ENCODE results near the gene THAP12.

Gene THAP12

DNA sequence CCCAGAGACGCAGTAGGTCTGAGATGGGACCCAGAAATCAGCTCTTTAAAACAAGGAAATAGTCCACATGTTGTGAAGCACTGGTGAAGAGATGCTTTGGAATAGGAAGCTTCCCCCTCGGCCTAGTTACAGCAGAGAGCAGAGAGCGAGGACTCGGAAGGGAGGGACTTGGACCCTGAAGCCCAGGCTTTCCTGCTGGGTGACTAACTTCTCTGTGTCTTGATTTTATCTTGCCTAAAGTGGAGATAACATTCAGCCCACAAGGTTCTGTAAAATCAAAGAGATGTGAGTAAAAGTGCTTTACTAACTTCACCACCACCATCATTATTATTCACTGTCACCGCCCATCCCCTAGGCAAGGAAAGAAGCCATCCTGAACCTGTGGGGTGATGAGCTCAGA lies 58.4 kb downstream of the THAP12 start:
- H4K12ac ChIP-seq (ENCODE audit: low read depth, low read length) = no peak overlapping the region
- H3K9ac ChIP-seq (ENCODE audit: low read length) = no peak overlapping the region
- no peak overlapping the region for H2BK5ac ChIP-seq (ENCODE audit: low read depth, low read length, poor library complexity)
- no peaks in the 10 kb centered on the region for H3K36me3 ChIP-seq (ENCODE audit: control insufficient read depth in 1 of 2, insufficient read depth in 2 of 2, low read length in 2 of 2)
- peak overlapping the region; percentile 48 for H3K4me2 ChIP-seq (ENCODE audit: low read length)
- peak overlapping the region; percentile 32 for H4K91ac ChIP-seq (ENCODE audit: low read depth, low read length)
- no peak overlapping the region for H3K4ac ChIP-seq (ENCODE audit: low read depth, low read length)
- peak; percentile 58 to 75 for DNase-seq
- no peak overlapping the region for H3K18ac ChIP-seq (ENCODE audit: low read length)
- H3K4me1 ChIP-seq (ENCODE audit: control insufficient read depth in 1 of 2, insufficient read depth in 2 of 2, low read length in 2 of 2) = peaks cover 8 to 11% of the 10 kb centered on the region in 2 experiments
- no peak overlapping the region for H3K14ac ChIP-seq (ENCODE audit: low read length)
- H3K4me3 ChIP-seq (ENCODE audit: low read depth, low read length) = no peak overlapping the region
- H3K27me3 ChIP-seq (ENCODE audit: insufficient read depth, low read length) = peaks cover 5% of the 10 kb centered on the region
- H2BK120ac ChIP-seq (ENCODE audit: insufficient read depth, low read length, poor library complexity) = no peak overlapping the region
- H2BK12ac ChIP-seq (ENCODE audit: low read length) = no peak overlapping the region
- H3K23ac ChIP-seq (ENCODE audit: low read length) = no peak overlapping the region
- H4K8ac ChIP-seq (ENCODE audit: low read depth, low read length) = peak overlapping the region; percentile 61
- no peaks in the 10 kb centered on the region for H3K9me3 ChIP-seq (ENCODE audit: insufficient read depth, low read depth, low read length)
- no peaks in the 10 kb centered on the region for H3K79me2 ChIP-seq (ENCODE audit: control insufficient read depth, insufficient read depth, low read length, poor library complexity)
- no CpG with 5 or more reads among the region's 5 CpGs for WGBS (ENCODE audit: extremely low coverage, insufficient coverage, insufficient read length)
- H3K79me1 ChIP-seq (ENCODE audit: low read length) = peaks cover 5% of the 10 kb centered on the region
- H3K27ac ChIP-seq (ENCODE audit: low read depth, low read length) = no peak overlapping the region
- no peak overlapping the region for H2AFZ ChIP-seq (ENCODE audit: insufficient read depth, low read length, poor library complexity)
- no peak overlapping the region for H2AK5ac ChIP-seq (ENCODE audit: low read length)

DNA sequence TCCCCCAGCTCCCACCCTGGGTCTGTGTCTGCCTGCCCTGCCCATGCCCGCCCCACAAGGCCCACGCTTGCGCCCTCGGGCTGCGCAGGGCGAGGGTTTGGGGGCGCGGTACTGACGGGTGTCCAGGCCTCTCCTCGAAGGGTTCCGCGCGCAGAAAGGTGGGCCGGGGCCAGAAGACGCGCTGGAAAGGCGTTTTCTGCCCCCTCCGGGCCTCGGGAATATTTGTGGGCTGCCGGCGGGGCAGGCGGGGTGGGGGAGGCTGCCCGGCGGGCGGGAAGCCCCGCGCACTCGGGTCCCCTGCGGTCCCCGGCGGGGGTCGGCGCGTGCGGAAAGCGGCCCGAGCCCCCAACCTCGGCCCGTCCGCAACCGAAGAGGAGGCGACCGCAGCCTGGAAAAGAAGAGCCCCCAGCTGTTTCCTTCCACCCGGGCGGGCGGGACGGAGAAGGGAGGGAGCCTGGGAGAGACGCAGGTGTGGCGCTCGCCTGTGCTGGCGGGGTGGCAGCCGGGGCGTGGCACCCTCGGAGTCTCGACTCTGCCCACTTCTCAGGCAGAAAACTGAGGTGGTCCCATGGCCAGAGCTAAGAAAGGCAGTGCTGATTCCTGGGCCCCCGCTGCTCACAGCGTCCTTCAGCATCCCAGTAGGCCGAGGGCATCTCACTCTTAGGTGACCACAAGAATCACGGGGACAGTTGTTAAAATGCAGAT lies 59.0 kb downstream of the THAP12 start:
- Histone ChIP-seq H3K36me3 (ENCODE audit: control insufficient read depth in 1 of 2, insufficient read depth in 2 of 2, low read length in 2 of 2) (no peaks in the 10 kb centered on the region), H2BK12ac (ENCODE audit: low read length) (peak overlapping the region; percentile 62), H3K4me1 (ENCODE audit: control insufficient read depth in 1 of 2, insufficient read depth in 2 of 2, low read length in 2 of 2) (peaks cover 8 to 11% of the 10 kb centered on the region in 2 experiments), H3K4me3 (ENCODE audit: low read depth, low read length) (no peak overlapping the region), H3K4ac (ENCODE audit: low read depth, low read length) (no peak overlapping the region), H4K12ac (ENCODE audit: low read depth, low read length) (no peak overlapping the region), H3K27ac (ENCODE audit: low read depth, low read length) (no peak overlapping the region), H4K8ac (ENCODE audit: low read depth, low read length) (peak overlapping the region; percentile 61), H3K23ac (ENCODE audit: low read length) (no peak overlapping the region), H4K91ac (ENCODE audit: low read depth, low read length) (peak overlapping the region; percentile 37), H3K9ac (ENCODE audit: low read length) (no peak overlapping the region), H2BK5ac (ENCODE audit: low read depth, low read length, poor library complexity) (no peak overlapping the region), H3K79me1 (ENCODE audit: low read length) (peaks cover 5% of the 10 kb centered on the region), H3K79me2 (ENCODE audit: control insufficient read depth, insufficient read depth, low read length, poor library complexity) (no peaks in the 10 kb centered on the region), H3K9me3 (ENCODE audit: insufficient read depth, low read depth, low read length) (no peaks in the 10 kb centered on the region), H3K27me3 (ENCODE audit: insufficient read depth, low read length) (peaks cover 5% of the 10 kb centered on the region), H3K18ac (ENCODE audit: low read length) (no peak overlapping the region), H3K14ac (ENCODE audit: low read length) (peak overlapping the region; percentile 66), H2AK5ac (ENCODE audit: low read length) (peak overlapping the region; percentile 64), H2BK120ac (ENCODE audit: insufficient read depth, low read length, poor library complexity) (peak overlapping the region; percentile 5), H3K4me2 (ENCODE audit: low read length) (peak overlapping the region; percentile 48), H2AFZ (ENCODE audit: insufficient read depth, low read length, poor library complexity) (no peak overlapping the region)
- DNase-seq = no peak
- no CpG with 5 or more reads among the region's 59 CpGs for WGBS (ENCODE audit: extremely low coverage, insufficient coverage, insufficient read length)

DNA sequence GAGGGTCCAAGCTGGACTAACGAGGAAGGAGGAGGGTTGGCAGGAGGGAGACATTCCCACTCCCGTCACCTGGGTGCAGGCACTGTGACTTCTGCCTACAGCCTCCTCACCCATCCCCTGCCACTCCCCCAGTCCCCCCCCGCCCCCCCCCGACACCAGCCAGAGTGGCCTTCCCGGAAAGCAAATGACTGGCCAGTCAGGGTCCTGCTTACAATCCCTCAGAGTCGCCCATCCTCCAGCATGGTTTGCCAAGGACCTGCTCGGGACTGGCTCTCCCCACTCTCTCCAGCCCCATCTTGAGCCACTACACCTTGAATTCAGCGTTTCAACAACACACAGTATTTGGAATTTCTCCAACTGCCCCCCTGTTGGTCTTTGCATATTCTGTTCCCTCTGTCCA lies 59.6 kb downstream of the THAP12 start:
- Histone ChIP-seq H4K12ac (ENCODE audit: low read depth, low read length) (no peak overlapping the region), H3K36me3 (ENCODE audit: control insufficient read depth in 1 of 2, insufficient read depth in 2 of 2, low read length in 2 of 2) (no peaks in the 10 kb centered on the region), H3K4me1 (ENCODE audit: control insufficient read depth in 1 of 2, insufficient read depth in 2 of 2, low read length in 2 of 2) (peaks cover 8 to 11% of the 10 kb centered on the region in 2 experiments), H2BK120ac (ENCODE audit: insufficient read depth, low read length, poor library complexity) (no peak overlapping the region), H2BK5ac (ENCODE audit: low read depth, low read length, poor library complexity) (no peak overlapping the region), H4K91ac (ENCODE audit: low read depth, low read length) (peak overlapping the region; percentile 37), H3K18ac (ENCODE audit: low read length) (no peak overlapping the region), H2BK12ac (ENCODE audit: low read length) (peak overlapping the region; percentile 62), H3K9me3 (ENCODE audit: insufficient read depth, low read depth, low read length) (no peaks in the 10 kb centered on the region), H3K4ac (ENCODE audit: low read depth, low read length) (no peak overlapping the region), H2AFZ (ENCODE audit: insufficient read depth, low read length, poor library complexity) (no peak overlapping the region), H3K14ac (ENCODE audit: low read length) (no peak overlapping the region), H3K23ac (ENCODE audit: low read length) (no peak overlapping the region), H4K8ac (ENCODE audit: low read depth, low read length) (no peak overlapping the region), H3K79me1 (ENCODE audit: low read length) (peaks cover 5% of the 10 kb centered on the region), H3K4me3 (ENCODE audit: low read depth, low read length) (no peak overlapping the region), H3K9ac (ENCODE audit: low read length) (no peak overlapping the region), H2AK5ac (ENCODE audit: low read length) (no peak overlapping the region), H3K4me2 (ENCODE audit: low read length) (peak overlapping the region; percentile 48), H3K27me3 (ENCODE audit: insufficient read depth, low read length) (peaks cover 5% of the 10 kb centered on the region), H3K27ac (ENCODE audit: low read depth, low read length) (no peak overlapping the region), H3K79me2 (ENCODE audit: control insufficient read depth, insufficient read depth, low read length, poor library complexity) (no peaks in the 10 kb centered on the region)
- no CpG with 5 or more reads among the region's 8 CpGs for WGBS (ENCODE audit: extremely low coverage, insufficient coverage, insufficient read length)
- no peak for DNase-seq

DNA sequence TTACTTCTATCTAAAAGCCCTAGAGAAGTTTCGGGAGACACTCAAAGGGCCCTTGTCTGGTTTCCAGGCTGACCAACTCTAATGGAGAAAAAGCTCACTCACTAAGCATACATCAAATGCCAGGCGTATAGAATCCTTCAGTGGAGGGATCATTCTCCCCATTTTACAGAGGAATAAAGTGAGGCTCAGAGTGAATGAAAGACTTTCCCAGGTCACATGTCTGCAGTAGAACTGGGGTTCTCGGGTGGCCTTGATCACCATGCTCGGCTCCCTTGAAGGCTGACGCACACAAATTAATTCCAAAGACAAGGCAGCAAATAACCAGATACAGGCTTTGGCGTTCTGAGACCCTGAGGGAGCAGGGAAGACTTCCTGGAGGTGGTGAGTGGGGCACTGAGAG lies 60.0 kb downstream of the THAP12 start:
- WGBS (ENCODE audit: extremely low coverage, insufficient coverage, insufficient read length) = no CpG with 5 or more reads among the region's 6 CpGs
- Histone ChIP-seq H3K79me1 (ENCODE audit: low read length) (peaks cover 5% of the 10 kb centered on the region), H2BK12ac (ENCODE audit: low read length) (no peak overlapping the region), H3K18ac (ENCODE audit: low read length) (no peak overlapping the region), H3K4me2 (ENCODE audit: low read length) (no peak overlapping the region), H3K27me3 (ENCODE audit: insufficient read depth, low read length) (peaks cover 5% of the 10 kb centered on the region), H2BK5ac (ENCODE audit: low read depth, low read length, poor library complexity) (no peak overlapping the region), H3K4ac (ENCODE audit: low read depth, low read length) (no peak overlapping the region), H3K36me3 (ENCODE audit: control insufficient read depth in 1 of 2, insufficient read depth in 2 of 2, low read length in 2 of 2) (no peaks in the 10 kb centered on the region), H2BK120ac (ENCODE audit: insufficient read depth, low read length, poor library complexity) (no peak overlapping the region), H3K27ac (ENCODE audit: low read depth, low read length) (no peak overlapping the region), H4K8ac (ENCODE audit: low read depth, low read length) (no peak overlapping the region), H4K12ac (ENCODE audit: low read depth, low read length) (no peak overlapping the region), H3K9ac (ENCODE audit: low read length) (no peak overlapping the region), H4K91ac (ENCODE audit: low read depth, low read length) (no peak overlapping the region), H2AFZ (ENCODE audit: insufficient read depth, low read length, poor library complexity) (no peak overlapping the region), H3K9me3 (ENCODE audit: insufficient read depth, low read depth, low read length) (no peaks in the 10 kb centered on the region), H3K4me1 (ENCODE audit: control insufficient read depth in 1 of 2, insufficient read depth in 2 of 2, low read length in 2 of 2) (peaks cover 8 to 11% of the 10 kb centered on the region in 2 experiments), H3K14ac (ENCODE audit: low read length) (no peak overlapping the region), H3K79me2 (ENCODE audit: control insufficient read depth, insufficient read depth, low read length, poor library complexity) (no peaks in the 10 kb centered on the region), H2AK5ac (ENCODE audit: low read length) (no peak overlapping the region), H3K23ac (ENCODE audit: low read length) (no peak overlapping the region), H3K4me3 (ENCODE audit: low read depth, low read length) (no peak overlapping the region)
- no peak for DNase-seq
